Measurements from ENCODE around the gene SLC6A2.

DNA sequence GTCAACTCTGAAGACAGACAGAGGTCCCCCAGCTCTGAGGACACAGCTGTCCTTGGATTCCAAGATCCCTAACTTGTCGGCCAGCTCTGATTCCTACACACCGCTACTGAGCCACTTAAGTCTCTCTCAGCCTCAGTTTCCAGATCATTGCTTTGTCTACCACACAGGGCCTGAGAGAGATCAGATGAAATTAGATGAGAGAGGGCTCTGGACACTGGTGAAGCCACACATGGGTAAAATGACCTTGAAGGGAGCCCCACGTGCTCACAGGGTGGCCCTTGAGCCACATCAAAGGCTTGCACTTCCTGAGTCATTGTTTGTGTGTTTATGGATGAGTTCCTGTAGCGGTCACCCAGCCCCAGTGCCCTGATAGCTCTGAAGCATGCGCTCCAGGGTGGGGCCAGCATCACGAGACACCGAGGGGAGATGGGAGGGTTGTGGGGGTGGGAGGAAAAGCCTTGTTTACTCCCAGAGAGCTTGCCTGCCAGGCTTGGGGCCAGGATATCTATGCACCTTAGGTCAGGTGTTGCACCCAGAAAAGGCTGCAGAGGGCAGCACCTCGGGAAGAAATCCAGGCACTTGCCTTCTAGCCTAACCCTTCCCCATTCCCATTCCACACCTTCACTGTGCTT, 32.7 kb upstream of the SLC6A2 start:
- TF ChIP-seq, protein P1, sequence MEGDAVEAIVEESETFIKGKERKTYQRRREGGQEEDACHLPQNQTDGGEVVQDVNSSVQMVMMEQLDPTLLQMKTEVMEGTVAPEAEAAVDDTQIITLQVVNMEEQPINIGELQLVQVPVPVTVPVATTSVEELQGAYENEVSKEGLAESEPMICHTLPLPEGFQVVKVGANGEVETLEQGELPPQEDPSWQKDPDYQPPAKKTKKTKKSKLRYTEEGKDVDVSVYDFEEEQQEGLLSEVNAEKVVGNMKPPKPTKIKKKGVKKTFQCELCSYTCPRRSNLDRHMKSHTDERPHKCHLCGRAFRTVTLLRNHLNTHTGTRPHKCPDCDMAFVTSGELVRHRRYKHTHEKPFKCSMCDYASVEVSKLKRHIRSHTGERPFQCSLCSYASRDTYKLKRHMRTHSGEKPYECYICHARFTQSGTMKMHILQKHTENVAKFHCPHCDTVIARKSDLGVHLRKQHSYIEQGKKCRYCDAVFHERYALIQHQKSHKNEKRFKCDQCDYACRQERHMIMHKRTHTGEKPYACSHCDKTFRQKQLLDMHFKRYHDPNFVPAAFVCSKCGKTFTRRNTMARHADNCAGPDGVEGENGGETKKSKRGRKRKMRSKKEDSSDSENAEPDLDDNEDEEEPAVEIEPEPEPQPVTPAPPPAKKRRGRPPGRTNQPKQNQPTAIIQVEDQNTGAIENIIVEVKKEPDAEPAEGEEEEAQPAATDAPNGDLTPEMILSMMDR (IDR thresholded peaks at IDR 0.05): no peak
- TF ChIP-seq POLR2AphosphoS5 (IDR thresholded peaks at IDR 0.05): no peak

All from upper lobe of left lung (tissue), 4 donors.